Pancreas (tissue), 10 donors: ENCODE data around the gene SLC16A10. TPM values are rescaled to one million over a fixed set of nuclear protein-coding genes. Genes with fewer than 3 reads are reported as not detected.
"Not testable (repeated sequence)": the region's sequence is repeated elsewhere in the genome, so short reads cannot be mapped to it uniquely, and the experiment has no call there.

Experiments
- ATAC-seq, 4 donors: fragments of 200-7000 bp; cut with Tn5 transposase; one replicate each; pipeline versions ENCODE4 v1.8.0 to v1.9.1; 2020; ENCODE audit warnings: mild to moderate bottlenecking in 4 of 4, moderate library complexity in 4 of 4
- DNase-seq, 6 donors: peaks; one replicate each; pipeline ENCODE4 v3.0.0-alpha.2; 2020
- FAIRE-seq: peaks from 2 replicates; lab custom pipeline; 2012; peaks lifted over from hg19 to GRCh38; lab: Jason Lieb, UNC
- H3K27ac ChIP-seq, 4 donors: fragments of 200-600 bp; sonication (generic); 1 replicate in 3 of 4; 2 replicates in 1 of 4; pipeline versions ENCODE4 v1.5.0 to v1.8.0; 2020
- H3K27me3 ChIP-seq, 4 donors: fragments of 200-600 bp; one replicate each; pipeline ENCODE4 v1.8.0; 2021
- H3K36me3 ChIP-seq, 3 donors: fragments of 200-600 bp; sonication (generic) in 1 of 3; one replicate each; pipeline versions ENCODE4 v1.5.0 to v1.8.0; 2020 to 2021
- H3K4me1 ChIP-seq, 3 donors: fragments of 200-600 bp; one replicate each; pipeline ENCODE4 v1.8.0; 2021
- H3K4me3 ChIP-seq, 4 donors: fragments of 200-600 bp; sonication (generic) in 2 of 4; one replicate each; pipeline versions ENCODE4 v1.5.0 to v1.8.0; 2020 to 2021
- H3K9me3 ChIP-seq, 4 donors: fragments of 200-600 bp; one replicate each; pipeline ENCODE4 v1.8.0; 2021
- CTCF ChIP-seq, 4 donors: fragments of 200-600 bp; sonication (generic) in 3 of 4; IDR thresholded peaks; one replicate each; pipeline versions ENCODE4 v1.5.0 to v1.8.0; 2021; ENCODE audit warnings: antibody characterized with exemption in 4 of 4
- WGBS, 2 donors: extraction: QIAGEN DNeasy Blood & Tissue Kit; methylation state at CpG; one replicate each; pipeline ENCODE4 v1.1.7; 2013; 5-methylcytosine and 5-hydroxymethylcytosine counted together
- intact Hi-C, 3 donors: fragments of 100-400 bp; cut with DNase I; formaldehyde crosslinking; loops; one replicate each; pipeline versions ENCODE4 v1.11.1 to v1.14.2; 2022
- polyA plus RNA-seq, 2 donors: library from polyadenylated mRNA; stranded (reverse); fragments of 200-250 nt; gene quantifications; one replicate each; pipeline ENCODE4 v1.2.3, GENCODE V29; 2013
- total RNA-seq, 6 donors: library from RNA; stranded (reverse); fragmentation: NEBNext Ultra II Directional in 4 of 6; extraction: Animal tissue kit (Norgen Biotek cat#: 25700) in 4 of 6; gene quantifications; one replicate each; pipeline versions ENCODE4 v1.2.1 to v1.2.4, GENCODE V29; 2021 to 2023
- donor health status: healthy with polysubstance abuse.
- donor health status: DM: no; HTN: no; CAD: no; lungs with moderate emphysema.
- donor health status: DM: no; HTN: no; CAD: no.
- donor health status: control.
- donor health status: control.
- donor health status: Bipolar disorder and iron deficiency.
- donor health status: DM: yes; HTN: yes; CAD: no.
- donor health status: DM: no; HTN: no; CAD: no.
- donor health status: DM: no; HTN: no; CAD: no.
- donor health status: DM: yes; HTN: yes; CAD: no.

Gene SLC16A10
- total and polyA plus RNA-seq, 8 donors = 5.1 to 48.8 (median 30.0) TPM

- intact Hi-C loops = no loop called here
- FAIRE-seq (no peak), DNase-seq (peak; percentile 43 to 73 (median 65)), ATAC-seq (peak in 3 of 4 donors; percentile 52 to 55 (median 53))
- WGBS, 2 donors = 1% methylated on average over 54 of the region's 54 CpGs
- H3K27ac ChIP-seq = peak overlapping the region; percentile 45 to 78 (median 72)
- peak overlapping the region; percentile 15 to 92 (median 84) for H3K4me3 ChIP-seq
- TF ChIP-seq CTCF (IDR thresholded peaks at IDR 0.05) = no peak
- H3K9me3 ChIP-seq = no peaks in the 10 kb centered on the region
- H3K4me1 ChIP-seq = peaks cover 0 to 10% (median 3%) of the 10 kb centered on the region in 3 donors
- H3K27me3 ChIP-seq = no peaks in the 10 kb centered on the region
- no peaks in the 10 kb centered on the region for H3K36me3 ChIP-seq
These were observed 766 bp downstream of the SLC16A10 start for GRCh38 chr6:111087871-111088667.

- no peaks in the 10 kb centered on the region for H3K36me3 ChIP-seq
- no peaks in the 10 kb centered on the region for H3K9me3 ChIP-seq
- FAIRE-seq (no peak), DNase-seq (no peak), ATAC-seq (no peak)
- peak overlapping the region in 2 of 4 donors; percentile 69 to 78 for H3K27ac ChIP-seq
- no peaks in the 10 kb centered on the region for H3K27me3 ChIP-seq
- peaks cover 0 to 10% (median 8%) of the 10 kb centered on the region in 3 donors for H3K4me1 ChIP-seq
- no peak for TF ChIP-seq CTCF (IDR thresholded peaks at IDR 0.05)
- H3K4me3 ChIP-seq = peak overlapping the region; percentile 15 to 92 (median 84)
- WGBS, 2 donors = 19 to 24% methylated on average over 5 of the region's 5 CpGs
- intact Hi-C loops = no loop called here
These were observed 1.3 kb downstream of the SLC16A10 start for GRCh38 chr6:111088668-111089003.

DNA sequence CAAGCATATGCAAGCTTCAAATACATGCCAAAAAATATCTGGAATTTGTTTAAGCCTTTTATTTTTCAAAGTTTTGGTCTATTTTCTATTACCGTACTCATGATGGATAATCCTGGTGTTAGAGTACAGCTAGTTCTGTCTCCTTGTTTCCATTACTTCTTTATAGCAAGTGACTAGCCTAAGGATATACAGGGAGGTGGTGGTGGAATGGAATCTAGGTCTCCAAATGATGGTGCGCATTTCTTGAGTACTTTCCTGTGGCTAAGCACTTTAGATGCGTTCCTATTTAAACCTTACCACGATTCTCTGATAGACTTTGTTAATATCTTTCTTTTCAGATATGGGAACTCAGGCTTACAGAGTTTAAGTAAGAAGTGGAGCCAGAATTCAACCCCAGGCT lies 3.5 kb downstream of the SLC16A10 start:
- Histone ChIP-seq H3K27me3 (no peaks in the 10 kb centered on the region), H3K36me3 (no peaks in the 10 kb centered on the region), H3K4me3 (peak overlapping the region in 2 of 4 donors; percentile 8 to 87), H3K4me1 (peaks cover 0 to 19% (median 10%) of the 10 kb centered on the region in 3 donors), H3K27ac (no peak overlapping the region), H3K9me3 (no peaks in the 10 kb centered on the region)
- intact Hi-C loops = no loop called here
- no peak for TF ChIP-seq CTCF (IDR thresholded peaks at IDR 0.05)
- ATAC-seq (no peak), FAIRE-seq (no peak), DNase-seq (no peak)
- 38 to 42% methylated on average over 4 of the region's 4 CpGs for WGBS, 2 donors

GRCh38 chr6:111091987-111092386 lies 4.7 kb downstream of the SLC16A10 start:
- intact Hi-C loops = no loop called here
- peak in 2 of 4 donors; percentile 7 to 12 for ATAC-seq
- peak in 1 of 6 donors; percentile 37 for DNase-seq
- 30 to 41% methylated on average over 3 of the region's 3 CpGs for WGBS, 2 donors
- H3K9me3 ChIP-seq = no peaks in the 10 kb centered on the region
- peaks cover 7 to 22% (median 21%) of the 10 kb centered on the region in 3 donors for H3K4me1 ChIP-seq
- no peaks in the 10 kb centered on the region for H3K27me3 ChIP-seq
- no peak for FAIRE-seq
- no peak overlapping the region for H3K4me3 ChIP-seq
- peak overlapping the region in 2 of 4 donors; percentile 34 to 48 for H3K27ac ChIP-seq
- no peaks in the 10 kb centered on the region for H3K36me3 ChIP-seq
- TF ChIP-seq CTCF (IDR thresholded peaks at IDR 0.05) = no peak

GRCh38 chr6:111095488-111095887 lies 8.2 kb downstream of the SLC16A10 start:
- 98 to 100% methylated on average over 1 of the region's 1 CpG for WGBS, 2 donors
- peaks cover 7 to 32% (median 25%) of the 10 kb centered on the region in 3 donors for H3K4me1 ChIP-seq
- H3K27me3 ChIP-seq, H3K9me3 ChIP-seq, intact Hi-C loops, ATAC-seq, H3K4me3 ChIP-seq, DNase-seq, FAIRE-seq, H3K36me3 ChIP-seq: not testable (repeated sequence)
- H3K27ac ChIP-seq = peak overlapping the region in 2 of 4 donors; percentile 64 to 68
